CD14-positive monocyte (primary cell): ENCODE data around the gene UPB1. TPM values are rescaled to one million over a fixed set of nuclear protein-coding genes. Genes with fewer than 3 reads are reported as not detected.

ENCODE experiments used
- DNase-seq, 3 donors: peaks; one replicate each; pipeline ENCODE4 v3.0.0-alpha.2; 2011 to 2022
- H2AFZ ChIP-seq: 2 replicates; pipeline ENCODE4 v1.6.0; 2012; ENCODE audit warnings: mild to moderate bottlenecking, low read depth, low read length, inconsistent platforms; ENCODE audit not compliant: insufficient read depth, poor library complexity, severe bottlenecking
- H3K27ac ChIP-seq, 2 donors: 1 replicate in 1 of 2; 2 replicates in 1 of 2; pipeline ENCODE4 v1.5.1; 2012 to 2013; ENCODE audit warnings: low read length in 2 of 2, control low read depth in 1 of 2, inconsistent platforms in 1 of 2, low read depth in 1 of 2, mild to moderate bottlenecking in 1 of 2
- H3K27me3 ChIP-seq, 2 donors: one replicate each; pipeline versions ENCODE4 v1.6.0 to v1.6.1; 2011 to 2013; ENCODE audit warnings: low read length in 2 of 2; ENCODE audit not compliant: control insufficient read depth in 2 of 2, insufficient read depth in 2 of 2
- H3K36me3 ChIP-seq, 2 donors: replicated peaks in 1 of 2; 1 replicate in 1 of 2; 2 replicates in 1 of 2; pipeline versions ENCODE4 v1.5.1 to v1.6.1; 2012 to 2013; ENCODE audit warnings: low read length in 2 of 2, control low read depth in 1 of 2, inconsistent platforms in 1 of 2, mild to moderate bottlenecking in 1 of 2; ENCODE audit not compliant: insufficient read depth in 2 of 2, control insufficient read depth in 1 of 2
- H3K4me1 ChIP-seq, 2 donors: 1 replicate in 1 of 2; 2 replicates in 1 of 2; pipeline versions ENCODE4 v1.5.1 to v1.6.1; 2012 to 2013; ENCODE audit warnings: low read length in 2 of 2, control low read depth in 1 of 2, inconsistent platforms in 1 of 2, mild to moderate bottlenecking in 1 of 2, moderate library complexity in 1 of 2; ENCODE audit not compliant: insufficient read depth in 2 of 2, control insufficient read depth in 1 of 2
- H3K4me2 ChIP-seq: replicated peaks from 2 replicates; pipeline ENCODE3; 2012; ENCODE audit warnings: low read length, moderate library complexity, mild to moderate bottlenecking; ENCODE audit not compliant: poor library complexity, severe bottlenecking; ENCODE audit errors: extremely low read depth
- H3K4me3 ChIP-seq, 3 experiments: fragments of 200-600 bp in 1 of 3; sonication (generic) in 1 of 3; replicated peaks in 1 of 3; 1 replicate in 2 of 3; 2 replicates in 1 of 3; pipeline ENCODE4 v1.5.1; 2011 to 2013; ENCODE audit warnings: low read length in 3 of 3, mild to moderate bottlenecking in 3 of 3, control low read depth in 2 of 3, low read depth in 2 of 3, inconsistent platforms in 1 of 3, moderate library complexity in 1 of 3
- H3K79me2 ChIP-seq: 2 replicates; pipeline ENCODE4 v1.6.0; 2012; ENCODE audit warnings: mild to moderate bottlenecking, control low read depth, inconsistent platforms, low read length, moderate library complexity; ENCODE audit not compliant: insufficient read depth
- H3K9ac ChIP-seq: 2 replicates; pipeline ENCODE4 v1.6.0; 2017; ENCODE audit warnings: low read length, mild to moderate bottlenecking; ENCODE audit not compliant: insufficient read depth, poor library complexity, severe bottlenecking
- H3K9me3 ChIP-seq, 2 donors: replicated peaks in 1 of 2; 1 replicate in 1 of 2; 2 replicates in 1 of 2; pipeline versions ENCODE4 v1.5.1 to v1.6.1; 2012 to 2013; ENCODE audit warnings: low read length in 2 of 2, control low read depth in 1 of 2; ENCODE audit not compliant: control insufficient read depth in 1 of 2, insufficient read depth in 1 of 2
- H4K20me1 ChIP-seq: 2 replicates; pipeline ENCODE4 v1.6.0; 2012; ENCODE audit warnings: mild to moderate bottlenecking, low read length, control low read depth, moderate library complexity; ENCODE audit not compliant: insufficient read depth
- H3K27ac Mint-ChIP-seq, 7 donors: one replicate each; pipeline ENCODE4 v1.8.0; 2020; ENCODE audit warnings: mild to moderate bottlenecking in 7 of 7, mixed read lengths in 7 of 7, moderate library complexity in 6 of 7, inconsistent platforms in 2 of 7
- H3K27me3 Mint-ChIP-seq, 3 donors: one replicate each; pipeline ENCODE4 v1.8.0; 2021 to 2022; ENCODE audit warnings: low read depth in 3 of 3, mild to moderate bottlenecking in 3 of 3, mixed read lengths in 3 of 3, moderate library complexity in 3 of 3, inconsistent platforms in 1 of 3
- H3K36me3 Mint-ChIP-seq, 2 donors: one replicate each; pipeline ENCODE4 v1.8.0; 2020; ENCODE audit warnings: mixed read lengths in 2 of 2, inconsistent platforms in 1 of 2, mild to moderate bottlenecking in 1 of 2
- H3K4me1 Mint-ChIP-seq: one replicate; pipeline ENCODE4 v1.8.0; 2020; ENCODE audit warnings: mild to moderate bottlenecking, mixed read lengths
- H3K4me3 Mint-ChIP-seq, 2 donors: one replicate each; pipeline ENCODE4 v1.8.0; 2020; ENCODE audit warnings: mild to moderate bottlenecking in 2 of 2, mixed read lengths in 2 of 2, moderate library complexity in 1 of 2
- H3K9me3 Mint-ChIP-seq, 7 donors: one replicate each; pipeline ENCODE4 v1.8.0; 2020 to 2022; ENCODE audit warnings: mixed read lengths in 7 of 7, mild to moderate bottlenecking in 6 of 7, moderate library complexity in 6 of 7, inconsistent platforms in 2 of 7
- WGBS: methylation state at CpG from one replicate; pipeline ENCODE4 v1.1.5; 2013; ENCODE audit warnings: missing lambda C conversion rate; ENCODE audit not compliant: insufficient coverage; 5-methylcytosine and 5-hydroxymethylcytosine counted together
- intact Hi-C, 2 donors: fragments of 100-400 bp; cut with micrococcal nuclease; formaldehyde crosslinking; loops; one replicate each; pipeline versions ENCODE4 v1.15.0 to v1.15.1; 2023
- polyA plus RNA-seq, 3 donors: library from polyadenylated mRNA; depleted of rRNA in 1 of 3; unstranded in 2 of 3; stranded (reverse) in 1 of 3; fragments of 300-500 nt in 2 of 3; fragments of >200 nt in 1 of 3; fragmentation: Illumina TruSeq in 2 of 3; gene quantifications; 1 replicate in 2 of 3; 2 replicates in 1 of 3; pipeline ENCODE4 v1.2.3, GENCODE V29; 2012 to 2021
- TF ChIP-seq, protein P1 (sequence below): fragments of 200-600 bp; IDR thresholded peaks from one replicate; pipeline ENCODE4 v1.8.0; 2022; ENCODE audit warnings: antibody characterized with exemption, mild to moderate bottlenecking

The UPB1 gene
- polyA plus RNA-seq, 3 donors, result 0.13 to 0.17 TPM; not detected in 1

GRCh38 chr22:24460418-24461089 lies 34.6 kb upstream of the UPB1 start:
- 60% methylated on average over 6 of the region's 10 CpGs for WGBS
- H3K27ac Mint-ChIP-seq, result peak overlapping the region in 3 of 7 donors; percentile 27 to 87 (median 64)
- H3K9me3 ChIP-seq, result no peaks in the 10 kb centered on the region
- H3K27me3 Mint-ChIP-seq, result peaks cover 0 to 2% (median 0%) of the 10 kb centered on the region in 3 donors
- peak overlapping the region in 1 of 3 experiments; percentile 47 for H3K4me3 ChIP-seq
- no peaks in the 10 kb centered on the region for H4K20me1 ChIP-seq
- no peaks in the 10 kb centered on the region for H3K36me3 ChIP-seq
- TF ChIP-seq, protein P1, sequence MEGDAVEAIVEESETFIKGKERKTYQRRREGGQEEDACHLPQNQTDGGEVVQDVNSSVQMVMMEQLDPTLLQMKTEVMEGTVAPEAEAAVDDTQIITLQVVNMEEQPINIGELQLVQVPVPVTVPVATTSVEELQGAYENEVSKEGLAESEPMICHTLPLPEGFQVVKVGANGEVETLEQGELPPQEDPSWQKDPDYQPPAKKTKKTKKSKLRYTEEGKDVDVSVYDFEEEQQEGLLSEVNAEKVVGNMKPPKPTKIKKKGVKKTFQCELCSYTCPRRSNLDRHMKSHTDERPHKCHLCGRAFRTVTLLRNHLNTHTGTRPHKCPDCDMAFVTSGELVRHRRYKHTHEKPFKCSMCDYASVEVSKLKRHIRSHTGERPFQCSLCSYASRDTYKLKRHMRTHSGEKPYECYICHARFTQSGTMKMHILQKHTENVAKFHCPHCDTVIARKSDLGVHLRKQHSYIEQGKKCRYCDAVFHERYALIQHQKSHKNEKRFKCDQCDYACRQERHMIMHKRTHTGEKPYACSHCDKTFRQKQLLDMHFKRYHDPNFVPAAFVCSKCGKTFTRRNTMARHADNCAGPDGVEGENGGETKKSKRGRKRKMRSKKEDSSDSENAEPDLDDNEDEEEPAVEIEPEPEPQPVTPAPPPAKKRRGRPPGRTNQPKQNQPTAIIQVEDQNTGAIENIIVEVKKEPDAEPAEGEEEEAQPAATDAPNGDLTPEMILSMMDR, result no peak
- H3K9ac ChIP-seq, result no peak overlapping the region
- H3K4me1 Mint-ChIP-seq, result peaks cover 60% of the 10 kb centered on the region
- H3K4me3 Mint-ChIP-seq, result peak overlapping the region; percentile 45 to 56
- peak overlapping the region; percentile 52 for H3K4me2 ChIP-seq
- H3K9me3 Mint-ChIP-seq, result peaks cover 0 to 1% (median 0%) of the 10 kb centered on the region in 7 donors
- peak overlapping the region in 1 of 2 donors; percentile 46 for H3K27ac ChIP-seq
- H3K4me1 ChIP-seq, result peaks cover 49 to 58% of the 10 kb centered on the region in 2 donors
- H3K36me3 Mint-ChIP-seq, result peaks cover 0 to 2% of the 10 kb centered on the region in 2 donors
- H3K79me2 ChIP-seq, result no peaks in the 10 kb centered on the region
- DNase-seq, result peak in 2 of 3 donors; percentile 23 to 43
- no peaks in the 10 kb centered on the region for H3K27me3 ChIP-seq
- peak overlapping the region; percentile 60 for H2AFZ ChIP-seq
- intact Hi-C loops, result no loop called here

DNA sequence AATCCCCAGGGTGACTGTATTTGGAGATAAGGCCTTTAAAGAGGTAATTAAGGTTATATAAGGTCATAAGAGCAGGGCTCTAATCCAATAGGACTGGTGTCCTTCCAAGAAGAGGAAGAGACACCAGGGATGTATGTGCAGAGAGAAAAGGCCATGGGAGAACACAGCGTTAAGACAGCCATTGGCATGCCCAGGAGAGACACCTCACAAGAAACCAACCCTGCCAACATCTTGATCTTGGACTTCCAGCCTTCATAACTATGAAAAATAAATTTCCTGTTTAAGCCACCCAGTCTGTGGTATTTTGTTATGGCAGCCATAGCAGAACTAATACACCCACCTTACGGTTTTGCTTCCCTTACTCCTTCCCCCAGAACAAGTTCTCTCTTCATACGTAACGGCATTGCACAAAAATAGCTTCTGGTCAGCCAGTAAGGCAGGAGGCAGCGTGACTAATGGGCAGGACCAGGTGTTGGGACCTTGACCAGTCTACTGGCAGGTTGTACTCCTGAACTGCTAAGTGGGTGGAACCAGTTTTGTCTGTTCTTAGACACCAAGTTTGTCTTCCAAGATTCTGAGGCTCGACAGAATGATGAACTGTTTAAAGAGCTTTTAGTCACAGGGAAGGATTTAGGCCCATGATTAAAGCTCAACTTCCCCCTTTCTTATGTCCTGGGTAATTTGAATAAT lies 31.9 kb upstream of the UPB1 start:
- Histone ChIP-seq H3K9me3 (no peaks in the 10 kb centered on the region), H4K20me1 (no peaks in the 10 kb centered on the region), H3K27ac (peak overlapping the region; percentile 30 to 85), H3K4me1 (peaks cover 66 to 79% of the 10 kb centered on the region in 2 donors), H3K79me2 (no peaks in the 10 kb centered on the region), H2AFZ (peak overlapping the region; percentile 65), H3K4me2 (peak overlapping the region; percentile 28), H3K9ac (no peak overlapping the region), H3K4me3 (peak overlapping the region in 1 of 3 experiments; percentile 33), H3K36me3 (no peaks in the 10 kb centered on the region), H3K27me3 (no peaks in the 10 kb centered on the region)
- 0% methylated on average over 4 of the region's 6 CpGs for WGBS
- peak; percentile 52 to 76 (median 67) for DNase-seq
- peaks cover 0 to 3% (median 0%) of the 10 kb centered on the region in 7 donors for H3K9me3 Mint-ChIP-seq
- intact Hi-C loops, result no loop called here
- TF ChIP-seq, protein P1, result no peak
- peak overlapping the region; percentile 88 to 98 (median 93) for H3K27ac Mint-ChIP-seq
- peaks cover 77% of the 10 kb centered on the region for H3K4me1 Mint-ChIP-seq
- no peaks in the 10 kb centered on the region for H3K27me3 Mint-ChIP-seq
- peak overlapping the region; percentile 28 to 69 for H3K4me3 Mint-ChIP-seq
- H3K36me3 Mint-ChIP-seq, result peaks cover 0 to 2% of the 10 kb centered on the region in 2 donors
